ENCODE data around the gene CAPN1. TPM values are rescaled to one million over a fixed set of nuclear protein-coding genes. Genes with fewer than 3 reads are reported as not detected.
A peak's percentile ranks its signal among the peaks of the same experiment; 100 is the strongest.

CAPN1 gene
- polyA plus RNA-seq, 2 of the 4 experiments (the other 2 are of a cell fraction): 63.7 to 93.1 TPM

GRCh38 chr11:65134240-65134951, 47.3 kb upstream of the CAPN1 start, which contains the start of gene SYVN1 (continued):
- TF ChIP-seq MYC (IDR thresholded peaks at IDR 0.05; ENCODE audit: borderline replicate concordance, low read length) (no peak; the same call in none of the 2 replicates), HOXB13 (CRISPR knock-in tag; IDR thresholded peaks at IDR 0.05; ENCODE audit: low read depth) (no peak), RCOR1 (IDR thresholded peaks at IDR 0.05; ENCODE audit: low read depth, low read length) (no peak), MAFK (IDR thresholded peaks at IDR 0.05; ENCODE audit: partially characterized antibody) (no peak)

GRCh38 chr11:65134952-65135632, 46.6 kb upstream of the CAPN1 start:
- ChIA-PET POLR2A (interaction anchor here (0.8 to 3.0 kb wide), 15 partner anchors 9 to 198 kb away, joined by 3 to 37 read pairs (median 5); partner anchors contain the start of genes CAPN1, DPF2, FAU and MRPL49), CTCF (interaction anchor here (0.6 to 3.5 kb wide), 13 partner anchors 9 to 118 kb away, joined by 3 to 19 read pairs (median 3); partner anchors contain the start of gene ZNHIT2)
- peak; percentile 98 to 99 for DNase-seq (ENCODE audit: low read depth in 1 of 2, low spot score in 1 of 2)
- Histone ChIP-seq H3K4me1 (peaks cover 15% of the 10 kb centered on the region), H3K27ac (peak overlapping the region; percentile 96 to 98), H3K4me2 (peak overlapping the region; percentile 100), H3K4me3 (peak overlapping the region; percentile 89), H3K9me3 (no peaks in the 10 kb centered on the region)
- 7% methylated on average over 24 of the region's 24 CpGs for WGBS (ENCODE audit: missing lambda C conversion rate)
- FAIRE-seq: peak; percentile 63
- TF ChIP-seq EHF (CRISPR knock-in tag; IDR thresholded peaks at IDR 0.05): 0 out of 2 replicates have a peak, but pooled peaks have one; percentile 19
- TF ChIP-seq HOXB5 (CRISPR knock-in tag; IDR thresholded peaks at IDR 0.05): 0 out of 2 replicates have a peak, but pooled peaks have one; percentile 16
- TF ChIP-seq POLR2A (IDR thresholded peaks at IDR 0.05; ENCODE audit: low read length): peak; percentile 88
- TF ChIP-seq BCL3 (IDR thresholded peaks at IDR 0.05): 0 out of 3 replicates have a peak, but pooled peaks have one; percentile 13
- TF ChIP-seq SREBF2 (IDR thresholded peaks at IDR 0.05): no peak
- TF ChIP-seq RFX5 (IDR thresholded peaks at IDR 0.05): peak; percentile 92
- TF ChIP-seq CTCF (IDR thresholded peaks at IDR 0.05): no peak
- peak; percentile 90 to 93 for ATAC-seq

GRCh38 chr11:65135633-65136145, 46.0 kb upstream of the CAPN1 start:
- ATAC-seq (no peak), FAIRE-seq (no peak), DNase-seq (ENCODE audit: low read depth in 1 of 2, low spot score in 1 of 2) (no peak)
- 79% methylated on average over 11 of the region's 11 CpGs for WGBS (ENCODE audit: missing lambda C conversion rate)
- Histone ChIP-seq H3K27ac (peak overlapping the region; percentile 96 to 98), H3K9me3 (no peaks in the 10 kb centered on the region), H3K4me3 (peak overlapping the region; percentile 89), H3K4me2 (peak overlapping the region; percentile 87), H3K4me1 (peaks cover 15% of the 10 kb centered on the region)
- TF ChIP-seq PBX3 (IDR thresholded peaks at IDR 0.05): no peak
- no peak for TF ChIP-seq PHF8 (IDR thresholded peaks at IDR 0.05; ENCODE audit: borderline replicate concordance, low read depth)
- TF ChIP-seq FOXS1 (CRISPR knock-in tag; IDR thresholded peaks at IDR 0.05): no peak
- TF ChIP-seq HMGXB4 (CRISPR knock-in tag; IDR thresholded peaks at IDR 0.05; ENCODE audit: borderline replicate concordance): no peak
- no peak for TF ChIP-seq EHMT2 (IDR thresholded peaks at IDR 0.05; ENCODE audit: low read depth)
- no peak for TF ChIP-seq ZFP36 (IDR thresholded peaks at IDR 0.05; ENCODE audit: borderline replicate concordance, partially characterized antibody)
- no peak for TF ChIP-seq NR3C1 (IDR thresholded peaks at IDR 0.05)
- no peak for TF ChIP-seq ZC3H11A (IDR thresholded peaks at IDR 0.05)
- no peak for TF ChIP-seq E2F6 (IDR thresholded peaks at IDR 0.05; ENCODE audit: borderline replicate concordance, low read depth)
- no peak for TF ChIP-seq MAZ (IDR thresholded peaks at IDR 0.05; ENCODE audit: borderline replicate concordance, low read depth, low read length)
- no peak for TF ChIP-seq CHD2 (IDR thresholded peaks at IDR 0.05; ENCODE audit: low read length, partially characterized antibody)
- CTCF ChIA-PET: interaction anchor here (0.6 to 3.5 kb wide), 13 partner anchors 13 to 117 kb away, joined by 3 to 19 read pairs (median 3); partner anchors contain the start of genes CAPN1 and ZNHIT2
- POLR2A ChIA-PET: interaction anchor here (0.8 to 3.0 kb wide), 14 partner anchors 9 to 198 kb away, joined by 3 to 37 read pairs (median 6); partner anchors contain the start of genes CAPN1, DPF2, FAU and MRPL49

All from A549 (cell line).